WTC11 (cell line): Measurements from ENCODE around the gene TOM1L2.

Experiments
- ESRRA ChIP-seq: sonication (generic); formaldehyde crosslinking; IDR thresholded peaks from 2 replicates; pipeline ENCODE4 v1.8.1; 2022; ENCODE audit warnings: mild to moderate bottlenecking, missing genetic modification reagents, borderline replicate concordance
- ETV6 ChIP-seq: sonication (generic); formaldehyde crosslinking; IDR thresholded peaks from 2 replicates; pipeline ENCODE4 v1.8.1; 2022; ENCODE audit warnings: mild to moderate bottlenecking, missing genetic modification reagents
- KAT7 ChIP-seq: sonication (generic); formaldehyde crosslinking; IDR thresholded peaks from 2 replicates; pipeline ENCODE4 v1.8.1; 2023; ENCODE audit warnings: missing genetic modification reagents, mild to moderate bottlenecking, borderline replicate concordance
- SMAD4 ChIP-seq: sonication (generic); formaldehyde crosslinking; IDR thresholded peaks from 2 replicates; pipeline ENCODE4 v1.8.0; 2022; ENCODE audit warnings: mild to moderate bottlenecking, missing genetic modification reagents
- ZNF219 ChIP-seq: sonication (generic); formaldehyde crosslinking; IDR thresholded peaks from 2 replicates; pipeline ENCODE4 v1.8.0; 2023; ENCODE audit warnings: missing genetic modification reagents, mild to moderate bottlenecking, borderline replicate concordance
- TF ChIP-seq, protein P1 (sequence below): sonication (generic); formaldehyde crosslinking; IDR thresholded peaks from 2 replicates; pipeline ENCODE4 v1.8.0; 2022; ENCODE audit warnings: mild to moderate bottlenecking, missing genetic modification reagents
- TF ChIP-seq, protein P2 (sequence below): fragments of 200-600 bp; IDR thresholded peaks from 2 replicates; pipeline ENCODE4 v1.8.0; 2022; ENCODE audit warnings: antibody characterized with exemption
- TF ChIP-seq, protein P3 (sequence below): sonication (generic); formaldehyde crosslinking; conservative IDR thresholded peaks from 2 replicates; pipeline ENCODE4 v1.8.1; 2022; ENCODE audit warnings: mild to moderate bottlenecking, missing genetic modification reagents
- TF ChIP-seq, protein P4 (sequence below): sonication (generic); formaldehyde crosslinking; IDR thresholded peaks from 2 replicates; pipeline ENCODE4 v1.8.1; 2022; ENCODE audit warnings: low read depth, missing genetic modification reagents, borderline replicate concordance
- TF ChIP-seq, protein P5 (sequence below): sonication (generic); formaldehyde crosslinking; IDR thresholded peaks from 2 replicates; pipeline ENCODE4 v1.8.0; 2022; ENCODE audit warnings: mild to moderate bottlenecking, missing genetic modification reagents
- TF ChIP-seq, protein P6 (sequence below): fragments of 250-450 bp; sonication (Bioruptor Pico); conservative IDR thresholded peaks from 2 replicates; pipeline ENCODE4 v1.9.0; 2021; ENCODE audit warnings: mild to moderate bottlenecking
- TF ChIP-seq, protein P7 (sequence below): fragments of 250-450 bp; sonication (Bioruptor Pico); IDR thresholded peaks from 2 replicates; pipeline ENCODE4 v1.8.0; 2021; ENCODE audit warnings: mild to moderate bottlenecking

DNA sequence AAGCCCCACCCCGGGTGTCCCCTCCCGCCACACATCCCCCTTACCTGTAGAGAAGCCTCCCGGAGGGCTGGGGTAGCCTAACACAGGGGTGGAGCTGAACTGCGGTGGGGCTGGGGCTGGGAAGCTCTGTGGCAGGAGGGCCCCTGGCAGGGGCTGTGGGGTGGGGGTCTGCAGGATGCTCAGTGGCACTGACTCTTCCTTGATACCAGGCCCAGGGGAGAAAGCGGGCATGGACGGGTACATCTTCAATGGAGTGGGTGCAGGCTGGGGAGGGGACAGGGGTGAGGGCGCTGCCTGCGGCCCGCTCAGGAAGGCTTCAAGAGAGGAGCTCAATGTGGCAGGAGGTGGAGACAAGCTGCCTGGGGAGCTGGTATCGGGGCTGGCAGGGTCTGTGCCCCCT is 152.2 kb downstream of the TOM1L2 start:
- TF ChIP-seq, protein P1, sequence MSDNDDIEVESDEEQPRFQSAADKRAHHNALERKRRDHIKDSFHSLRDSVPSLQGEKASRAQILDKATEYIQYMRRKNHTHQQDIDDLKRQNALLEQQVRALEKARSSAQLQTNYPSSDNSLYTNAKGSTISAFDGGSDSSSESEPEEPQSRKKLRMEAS (CRISPR knock-in tag): no peak
- TF ChIP-seq, protein P2, sequence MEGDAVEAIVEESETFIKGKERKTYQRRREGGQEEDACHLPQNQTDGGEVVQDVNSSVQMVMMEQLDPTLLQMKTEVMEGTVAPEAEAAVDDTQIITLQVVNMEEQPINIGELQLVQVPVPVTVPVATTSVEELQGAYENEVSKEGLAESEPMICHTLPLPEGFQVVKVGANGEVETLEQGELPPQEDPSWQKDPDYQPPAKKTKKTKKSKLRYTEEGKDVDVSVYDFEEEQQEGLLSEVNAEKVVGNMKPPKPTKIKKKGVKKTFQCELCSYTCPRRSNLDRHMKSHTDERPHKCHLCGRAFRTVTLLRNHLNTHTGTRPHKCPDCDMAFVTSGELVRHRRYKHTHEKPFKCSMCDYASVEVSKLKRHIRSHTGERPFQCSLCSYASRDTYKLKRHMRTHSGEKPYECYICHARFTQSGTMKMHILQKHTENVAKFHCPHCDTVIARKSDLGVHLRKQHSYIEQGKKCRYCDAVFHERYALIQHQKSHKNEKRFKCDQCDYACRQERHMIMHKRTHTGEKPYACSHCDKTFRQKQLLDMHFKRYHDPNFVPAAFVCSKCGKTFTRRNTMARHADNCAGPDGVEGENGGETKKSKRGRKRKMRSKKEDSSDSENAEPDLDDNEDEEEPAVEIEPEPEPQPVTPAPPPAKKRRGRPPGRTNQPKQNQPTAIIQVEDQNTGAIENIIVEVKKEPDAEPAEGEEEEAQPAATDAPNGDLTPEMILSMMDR: no peak
- no peak for TF ChIP-seq ESRRA (CRISPR knock-in tag)
- TF ChIP-seq, protein P3, sequence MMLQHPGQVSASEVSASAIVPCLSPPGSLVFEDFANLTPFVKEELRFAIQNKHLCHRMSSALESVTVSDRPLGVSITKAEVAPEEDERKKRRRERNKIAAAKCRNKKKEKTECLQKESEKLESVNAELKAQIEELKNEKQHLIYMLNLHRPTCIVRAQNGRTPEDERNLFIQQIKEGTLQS (CRISPR knock-in tag): no peak
- no peak for TF ChIP-seq ZNF219 (CRISPR knock-in tag)
- no peak for TF ChIP-seq SMAD4 (CRISPR knock-in tag)
- TF ChIP-seq, protein P4, sequence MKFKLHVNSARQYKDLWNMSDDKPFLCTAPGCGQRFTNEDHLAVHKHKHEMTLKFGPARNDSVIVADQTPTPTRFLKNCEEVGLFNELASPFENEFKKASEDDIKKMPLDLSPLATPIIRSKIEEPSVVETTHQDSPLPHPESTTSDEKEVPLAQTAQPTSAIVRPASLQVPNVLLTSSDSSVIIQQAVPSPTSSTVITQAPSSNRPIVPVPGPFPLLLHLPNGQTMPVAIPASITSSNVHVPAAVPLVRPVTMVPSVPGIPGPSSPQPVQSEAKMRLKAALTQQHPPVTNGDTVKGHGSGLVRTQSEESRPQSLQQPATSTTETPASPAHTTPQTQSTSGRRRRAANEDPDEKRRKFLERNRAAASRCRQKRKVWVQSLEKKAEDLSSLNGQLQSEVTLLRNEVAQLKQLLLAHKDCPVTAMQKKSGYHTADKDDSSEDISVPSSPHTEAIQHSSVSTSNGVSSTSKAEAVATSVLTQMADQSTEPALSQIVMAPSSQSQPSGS (CRISPR knock-in tag): no peak
- no peak for TF ChIP-seq ETV6 (CRISPR knock-in tag)
- TF ChIP-seq, protein P5, sequence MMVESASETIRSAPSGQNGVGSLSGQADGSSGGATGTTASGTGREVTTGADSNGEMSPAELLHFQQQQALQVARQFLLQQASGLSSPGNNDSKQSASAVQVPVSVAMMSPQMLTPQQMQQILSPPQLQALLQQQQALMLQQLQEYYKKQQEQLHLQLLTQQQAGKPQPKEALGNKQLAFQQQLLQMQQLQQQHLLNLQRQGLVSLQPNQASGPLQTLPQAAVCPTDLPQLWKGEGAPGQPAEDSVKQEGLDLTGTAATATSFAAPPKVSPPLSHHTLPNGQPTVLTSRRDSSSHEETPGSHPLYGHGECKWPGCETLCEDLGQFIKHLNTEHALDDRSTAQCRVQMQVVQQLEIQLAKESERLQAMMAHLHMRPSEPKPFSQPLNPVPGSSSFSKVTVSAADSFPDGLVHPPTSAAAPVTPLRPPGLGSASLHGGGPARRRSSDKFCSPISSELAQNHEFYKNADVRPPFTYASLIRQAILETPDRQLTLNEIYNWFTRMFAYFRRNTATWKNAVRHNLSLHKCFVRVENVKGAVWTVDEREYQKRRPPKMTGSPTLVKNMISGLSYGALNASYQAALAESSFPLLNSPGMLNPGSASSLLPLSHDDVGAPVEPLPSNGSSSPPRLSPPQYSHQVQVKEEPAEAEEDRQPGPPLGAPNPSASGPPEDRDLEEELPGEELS: no peak
- TF ChIP-seq KAT7: no peak
- TF ChIP-seq, protein P6, sequence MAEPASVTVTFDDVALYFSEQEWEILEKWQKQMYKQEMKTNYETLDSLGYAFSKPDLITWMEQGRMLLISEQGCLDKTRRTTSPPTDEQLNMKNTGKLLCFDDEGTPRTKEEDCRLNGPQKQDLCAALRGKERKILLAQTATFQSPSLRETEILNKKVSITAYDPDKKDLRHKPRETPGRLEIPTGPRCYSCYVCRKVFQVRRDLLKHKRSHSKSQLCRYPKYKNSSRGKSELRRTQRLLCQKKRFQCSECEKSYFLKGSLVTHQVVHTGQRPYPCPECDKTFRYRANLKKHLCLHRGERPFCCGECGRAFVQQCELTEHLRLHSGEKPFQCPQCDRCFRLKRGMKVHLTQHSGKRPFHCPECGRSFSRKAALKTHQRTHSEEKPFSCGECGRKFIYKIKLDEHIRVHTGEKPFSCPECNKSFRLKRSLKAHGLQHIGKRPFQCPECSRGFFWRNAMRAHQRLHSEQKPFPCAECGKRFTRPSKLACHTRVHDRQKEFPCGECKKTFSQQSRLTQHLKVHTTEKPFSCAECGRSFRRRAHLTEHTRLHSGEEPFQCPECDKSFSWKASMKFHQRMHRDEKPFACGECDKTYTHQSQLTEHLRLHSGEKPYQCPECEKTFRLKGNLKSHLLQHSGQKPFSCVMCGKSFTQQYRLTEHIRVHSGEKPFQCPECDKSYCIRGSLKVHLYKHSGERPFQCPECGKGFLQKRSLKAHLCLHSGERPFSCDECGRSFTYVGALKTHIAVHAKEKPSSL (CRISPR knock-in tag): no peak
- TF ChIP-seq, protein P7, sequence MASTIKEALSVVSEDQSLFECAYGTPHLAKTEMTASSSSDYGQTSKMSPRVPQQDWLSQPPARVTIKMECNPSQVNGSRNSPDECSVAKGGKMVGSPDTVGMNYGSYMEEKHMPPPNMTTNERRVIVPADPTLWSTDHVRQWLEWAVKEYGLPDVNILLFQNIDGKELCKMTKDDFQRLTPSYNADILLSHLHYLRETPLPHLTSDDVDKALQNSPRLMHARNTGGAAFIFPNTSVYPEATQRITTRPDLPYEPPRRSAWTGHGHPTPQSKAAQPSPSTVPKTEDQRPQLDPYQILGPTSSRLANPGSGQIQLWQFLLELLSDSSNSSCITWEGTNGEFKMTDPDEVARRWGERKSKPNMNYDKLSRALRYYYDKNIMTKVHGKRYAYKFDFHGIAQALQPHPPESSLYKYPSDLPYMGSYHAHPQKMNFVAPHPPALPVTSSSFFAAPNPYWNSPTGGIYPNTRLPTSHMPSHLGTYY (CRISPR knock-in tag): no peak
